Mucosa of rectum (tissue), 2 donors: ENCODE measurements around the gene WIPI1.
A peak's percentile ranks its signal among the peaks of the same experiment; 100 is the strongest.

Experiments
- H3K27ac ChIP-seq, 2 donors: one replicate each; pipeline ENCODE4 v1.7.0; 2013; ENCODE audit warnings: inconsistent platforms in 2 of 2, low read depth in 2 of 2, low read length in 2 of 2
- H3K27me3 ChIP-seq, 2 donors: one replicate each; pipeline ENCODE4 v1.7.0; 2013; ENCODE audit warnings: low read length in 2 of 2; ENCODE audit not compliant: control insufficient read depth in 2 of 2, insufficient read depth in 2 of 2
- H3K36me3 ChIP-seq, 2 donors: one replicate each; pipeline ENCODE4 v1.7.0; 2013; ENCODE audit warnings: low read length in 2 of 2; ENCODE audit not compliant: control insufficient read depth in 2 of 2, insufficient read depth in 2 of 2
- H3K4me1 ChIP-seq, 2 donors: one replicate each; pipeline ENCODE4 v1.7.0; 2013; ENCODE audit warnings: low read length in 2 of 2, mild to moderate bottlenecking in 1 of 2; ENCODE audit not compliant: control insufficient read depth in 2 of 2, insufficient read depth in 2 of 2
- H3K4me3 ChIP-seq, 2 donors: one replicate each; pipeline ENCODE4 v1.7.0; 2013; ENCODE audit warnings: low read length in 2 of 2
- H3K9ac ChIP-seq, 2 donors: one replicate each; pipeline ENCODE4 v1.7.0; 2013; ENCODE audit warnings: low read length in 2 of 2, low read depth in 1 of 2, mild to moderate bottlenecking in 1 of 2
- H3K9me3 ChIP-seq, 2 donors: one replicate each; pipeline ENCODE4 v1.7.0; 2013; ENCODE audit warnings: low read length in 2 of 2; ENCODE audit not compliant: control insufficient read depth in 2 of 2
- donor health status: healthy.
- donor health status: Normal muscosa, but diverticular disease.

The WIPI1 gene

DNA sequence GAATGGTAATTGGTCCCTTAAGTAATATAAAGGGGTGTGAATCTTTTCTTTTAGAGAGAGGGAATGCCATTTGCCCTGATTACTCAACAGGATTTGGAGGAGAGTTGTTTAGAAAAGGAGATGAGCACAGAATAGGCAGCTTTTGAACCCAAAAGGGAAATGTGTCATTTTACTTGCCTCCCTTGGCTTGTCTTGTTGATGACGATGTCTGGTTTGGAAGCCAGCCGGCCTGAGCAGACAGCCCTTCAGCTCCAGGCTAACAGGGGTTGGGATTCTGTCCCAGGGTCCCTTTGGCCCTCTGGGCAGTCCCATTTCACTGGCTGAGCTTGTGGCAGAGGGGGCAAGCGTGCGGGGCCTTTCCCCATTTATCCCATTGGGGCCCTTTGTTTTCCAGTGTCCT, 32.6 kb upstream of the WIPI1 start:
- H3K27me3 ChIP-seq, result no peaks in the 10 kb centered on the region
- peaks cover 13 to 23% of the 10 kb centered on the region in 2 donors for H3K4me1 ChIP-seq
- H3K36me3 ChIP-seq, result no peaks in the 10 kb centered on the region
- no peak overlapping the region for H3K27ac ChIP-seq
- no peaks in the 10 kb centered on the region for H3K9me3 ChIP-seq
- H3K4me3 ChIP-seq, result no peak overlapping the region
- H3K9ac ChIP-seq, result no peak overlapping the region

DNA sequence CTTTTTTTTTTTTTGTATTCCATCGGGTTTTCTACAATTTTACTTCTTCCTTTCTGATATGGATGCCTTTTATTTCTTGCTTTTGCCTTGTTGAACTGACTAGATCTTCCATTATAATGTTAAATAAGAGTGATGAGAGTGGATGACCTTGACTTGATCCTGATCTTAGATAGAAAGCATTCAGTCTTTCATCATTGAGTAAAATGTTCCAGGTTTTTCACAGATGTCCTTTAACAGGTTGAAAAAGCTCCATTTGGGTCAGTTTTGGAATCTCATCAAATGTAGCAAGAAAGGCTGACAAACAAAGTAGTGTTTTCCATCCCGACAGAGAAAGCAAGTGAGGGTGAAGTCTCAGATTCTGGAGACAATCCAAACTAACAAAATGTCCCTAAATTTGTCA, 27.2 kb upstream of the WIPI1 start:
- Histone ChIP-seq H3K36me3 (no peaks in the 10 kb centered on the region), H3K9me3 (no peaks in the 10 kb centered on the region), H3K27me3 (no peaks in the 10 kb centered on the region), H3K4me1 (peaks cover 0 to 5% of the 10 kb centered on the region in 2 donors), H3K27ac (no peak overlapping the region), H3K4me3 (no peak overlapping the region), H3K9ac (no peak overlapping the region)

DNA sequence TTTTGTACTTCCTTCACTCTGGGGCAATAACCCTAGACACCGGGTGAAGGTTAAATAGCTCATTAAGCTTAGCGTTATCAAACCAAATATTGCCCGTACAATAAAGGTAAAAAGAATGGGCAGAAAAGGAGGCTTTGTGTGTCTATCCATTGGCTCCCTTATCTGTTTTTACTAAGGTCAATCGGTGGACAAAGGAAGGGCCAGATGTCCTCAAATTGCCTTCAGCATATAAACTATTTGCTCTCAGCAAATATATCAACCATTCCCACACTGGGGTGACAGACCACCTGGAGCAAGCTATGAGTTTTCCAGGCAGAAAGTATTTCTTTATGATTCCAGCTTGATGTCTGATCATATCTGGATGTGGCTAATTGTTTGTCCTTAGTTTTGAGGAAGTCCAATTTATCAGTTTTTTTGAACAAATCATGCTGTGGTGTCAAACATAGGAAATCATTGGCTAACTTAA, 25.3 kb upstream of the WIPI1 start:
- no peak overlapping the region for H3K9ac ChIP-seq
- no peaks in the 10 kb centered on the region for H3K4me1 ChIP-seq
- no peaks in the 10 kb centered on the region for H3K36me3 ChIP-seq
- no peak overlapping the region for H3K4me3 ChIP-seq
- no peaks in the 10 kb centered on the region for H3K27me3 ChIP-seq
- no peak overlapping the region for H3K27ac ChIP-seq
- no peaks in the 10 kb centered on the region for H3K9me3 ChIP-seq

DNA sequence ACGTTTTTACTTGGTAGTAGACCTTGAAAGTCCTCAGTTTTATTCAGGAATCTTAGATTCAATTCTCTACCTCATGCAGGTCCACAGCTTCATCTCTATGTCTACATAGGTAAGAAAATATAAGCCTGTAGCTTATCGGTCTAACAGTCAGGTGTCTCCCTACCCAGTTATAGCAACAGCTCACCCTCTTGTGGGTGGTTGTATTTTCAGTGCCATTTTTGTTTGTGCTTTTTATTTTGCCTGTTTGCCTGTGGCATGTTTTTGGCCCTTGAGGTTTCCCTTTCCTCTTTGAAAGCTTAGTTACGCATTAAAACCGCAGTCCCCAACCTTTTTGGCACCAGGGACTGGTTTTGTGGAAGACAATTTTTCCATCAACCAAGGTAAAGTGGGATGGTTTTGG, 23.6 kb upstream of the WIPI1 start:
- H3K9ac ChIP-seq, result no peak overlapping the region
- no peaks in the 10 kb centered on the region for H3K36me3 ChIP-seq
- H3K9me3 ChIP-seq, result no peaks in the 10 kb centered on the region
- H3K4me1 ChIP-seq, result no peaks in the 10 kb centered on the region
- H3K27me3 ChIP-seq, result no peaks in the 10 kb centered on the region
- no peak overlapping the region for H3K4me3 ChIP-seq
- no peak overlapping the region for H3K27ac ChIP-seq

DNA sequence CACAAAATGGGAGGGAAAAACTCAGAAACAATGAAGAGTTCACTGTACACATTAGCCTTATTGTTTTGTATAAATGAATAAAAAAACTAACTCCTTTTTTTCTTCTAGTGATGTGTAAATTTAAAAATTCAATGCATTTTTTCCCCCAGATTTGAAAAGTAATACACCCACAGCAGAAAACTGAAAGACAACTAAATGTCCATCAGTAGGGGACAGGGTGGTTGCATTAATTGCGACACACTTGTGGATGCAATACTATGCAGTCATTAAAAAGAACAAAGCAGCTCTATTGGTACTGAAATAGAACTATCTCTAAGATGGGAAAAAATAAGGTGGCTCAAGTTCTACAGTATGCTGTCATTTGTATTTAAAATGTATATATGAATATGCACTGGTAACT, 13.7 kb upstream of the WIPI1 start:
- H3K4me3 ChIP-seq, result no peak overlapping the region
- H3K9ac ChIP-seq, result no peak overlapping the region
- no peaks in the 10 kb centered on the region for H3K4me1 ChIP-seq
- H3K36me3 ChIP-seq, result no peaks in the 10 kb centered on the region
- no peak overlapping the region for H3K27ac ChIP-seq
- H3K27me3 ChIP-seq, result no peaks in the 10 kb centered on the region
- H3K9me3 ChIP-seq, result no peaks in the 10 kb centered on the region

DNA sequence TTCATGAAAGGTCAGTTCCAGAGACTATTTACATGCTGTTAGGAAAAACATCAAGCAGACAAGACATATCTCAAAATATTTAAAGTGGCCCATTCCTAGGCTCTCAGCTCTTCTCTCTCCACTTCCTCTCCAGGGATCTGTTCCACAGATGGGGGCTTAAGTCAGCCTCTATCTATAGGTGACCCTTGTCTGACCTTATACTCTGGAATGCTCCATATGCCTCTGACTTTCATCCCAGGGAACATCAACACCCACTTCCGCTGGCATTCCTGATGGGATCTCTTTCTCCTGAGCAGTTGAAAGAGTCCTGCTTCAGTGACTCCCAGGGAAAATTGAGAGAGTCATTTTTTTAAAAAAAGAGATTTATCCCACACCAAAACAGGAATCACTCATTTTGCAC, 11.5 kb upstream of the WIPI1 start:
- H3K27me3 ChIP-seq, result no peaks in the 10 kb centered on the region
- H3K4me1 ChIP-seq, result no peaks in the 10 kb centered on the region
- H3K9ac ChIP-seq, result no peak overlapping the region
- H3K9me3 ChIP-seq, result no peaks in the 10 kb centered on the region
- no peak overlapping the region for H3K4me3 ChIP-seq
- no peaks in the 10 kb centered on the region for H3K36me3 ChIP-seq
- no peak overlapping the region for H3K27ac ChIP-seq

DNA sequence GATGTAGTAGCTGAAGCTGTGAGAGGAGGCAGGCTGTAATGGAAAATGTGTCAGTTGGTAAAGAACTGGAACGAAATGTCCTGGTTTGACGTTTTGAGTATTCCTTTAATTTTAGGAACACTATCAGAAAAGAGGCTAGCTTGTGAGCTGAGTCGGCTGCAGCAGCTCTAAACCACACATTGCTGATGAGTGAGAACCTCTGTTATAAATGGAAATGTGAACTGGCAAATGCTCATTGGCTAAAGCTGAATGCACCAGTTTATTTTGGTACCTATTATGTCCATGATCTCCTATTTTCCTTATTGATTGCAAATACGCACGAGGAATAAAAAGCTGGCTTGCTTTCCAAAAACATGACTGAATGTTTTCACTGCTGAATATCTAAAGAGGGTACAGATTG, 11.0 kb upstream of the WIPI1 start:
- H3K4me1 ChIP-seq, result no peaks in the 10 kb centered on the region
- no peaks in the 10 kb centered on the region for H3K9me3 ChIP-seq
- H3K4me3 ChIP-seq, result no peak overlapping the region
- no peaks in the 10 kb centered on the region for H3K36me3 ChIP-seq
- H3K27ac ChIP-seq, result no peak overlapping the region
- H3K27me3 ChIP-seq, result no peaks in the 10 kb centered on the region
- H3K9ac ChIP-seq, result no peak overlapping the region

DNA sequence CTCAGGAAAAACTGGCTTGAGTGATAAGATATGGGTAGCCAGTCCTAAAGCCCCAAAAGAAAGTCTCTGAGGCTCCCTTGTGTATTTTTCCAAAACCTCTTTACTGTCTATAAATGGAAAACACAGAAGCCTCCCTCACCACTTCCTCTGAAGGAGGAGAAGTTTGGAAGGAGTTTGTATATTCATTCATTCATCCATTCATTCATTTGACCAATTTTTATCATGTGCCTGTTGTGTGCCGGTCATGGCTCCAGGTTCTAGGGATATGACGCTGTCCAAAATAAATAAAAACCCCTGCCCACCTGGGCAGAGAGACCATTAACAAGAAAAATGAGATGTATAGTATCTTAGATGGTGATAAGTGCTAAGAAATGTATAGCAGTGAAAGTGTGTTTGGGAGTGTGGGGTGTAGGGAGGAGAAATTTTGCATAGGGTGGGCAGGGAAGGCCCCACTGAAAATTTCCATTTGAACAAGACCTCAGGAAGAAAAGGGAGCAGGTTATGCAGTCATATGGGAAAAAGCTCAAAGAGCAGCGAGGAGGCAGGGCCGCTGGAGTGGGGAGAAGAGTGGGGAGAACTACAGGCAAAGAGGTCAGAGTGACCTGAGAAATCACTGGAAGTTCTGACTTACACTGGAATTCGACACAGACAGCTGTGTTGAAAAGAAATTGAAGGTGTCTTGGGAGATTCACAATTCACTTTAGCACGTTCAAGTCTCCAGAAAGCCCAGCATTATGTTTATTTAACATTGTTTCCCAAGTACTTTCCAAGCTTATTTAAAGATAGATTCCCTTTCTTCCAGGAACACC, 6.1 kb upstream of the WIPI1 start:
- Histone ChIP-seq H3K9me3 (no peaks in the 10 kb centered on the region), H3K4me1 (peaks cover 9 to 13% of the 10 kb centered on the region in 2 donors), H3K36me3 (no peaks in the 10 kb centered on the region), H3K27me3 (no peaks in the 10 kb centered on the region), H3K9ac (no peak overlapping the region), H3K27ac (no peak overlapping the region), H3K4me3 (no peak overlapping the region)

DNA sequence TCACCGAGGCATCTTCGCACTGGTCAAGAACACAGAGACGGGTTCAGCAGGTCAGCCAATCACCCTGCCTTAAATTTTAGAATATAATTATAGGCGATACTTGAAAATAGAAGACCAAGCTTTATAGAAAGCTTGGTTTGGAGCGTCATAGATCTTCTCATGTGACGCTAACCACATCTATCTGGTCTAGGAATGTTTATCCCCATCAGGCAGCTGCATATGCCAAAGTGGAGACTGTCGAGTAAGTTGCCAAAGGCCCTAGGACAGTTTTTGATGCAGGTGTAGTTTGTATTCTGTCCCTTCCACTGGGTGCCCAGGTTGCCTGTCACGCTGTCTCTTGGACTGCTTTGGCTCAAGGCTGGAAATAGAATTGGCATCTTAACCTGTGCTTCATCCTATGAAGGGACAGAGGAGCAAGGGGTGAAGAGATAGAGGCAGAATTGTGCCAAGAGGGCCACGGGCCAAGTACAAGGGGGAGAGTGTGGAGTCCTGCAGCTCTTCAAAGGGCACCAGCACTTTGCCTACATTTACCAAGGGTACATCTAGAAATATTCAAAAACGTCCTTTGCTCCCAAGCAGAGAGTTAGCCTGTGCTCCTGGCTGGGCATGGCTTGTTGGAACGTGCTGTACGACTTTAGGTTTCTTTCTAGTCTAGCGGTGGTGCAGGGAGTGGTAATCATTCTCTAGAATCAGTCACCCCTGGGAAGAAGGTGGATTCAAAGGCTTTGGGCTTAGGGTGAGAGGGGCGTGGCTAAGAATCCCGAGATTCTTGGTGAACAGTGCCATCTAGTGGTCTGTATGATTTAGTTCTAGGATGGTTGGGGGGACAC, 5.3 kb upstream of the WIPI1 start:
- Histone ChIP-seq H3K27me3 (no peaks in the 10 kb centered on the region), H3K4me3 (no peak overlapping the region), H3K36me3 (no peaks in the 10 kb centered on the region), H3K4me1 (peaks cover 14 to 18% of the 10 kb centered on the region in 2 donors), H3K9me3 (no peaks in the 10 kb centered on the region), H3K27ac (no peak overlapping the region), H3K9ac (no peak overlapping the region)

DNA sequence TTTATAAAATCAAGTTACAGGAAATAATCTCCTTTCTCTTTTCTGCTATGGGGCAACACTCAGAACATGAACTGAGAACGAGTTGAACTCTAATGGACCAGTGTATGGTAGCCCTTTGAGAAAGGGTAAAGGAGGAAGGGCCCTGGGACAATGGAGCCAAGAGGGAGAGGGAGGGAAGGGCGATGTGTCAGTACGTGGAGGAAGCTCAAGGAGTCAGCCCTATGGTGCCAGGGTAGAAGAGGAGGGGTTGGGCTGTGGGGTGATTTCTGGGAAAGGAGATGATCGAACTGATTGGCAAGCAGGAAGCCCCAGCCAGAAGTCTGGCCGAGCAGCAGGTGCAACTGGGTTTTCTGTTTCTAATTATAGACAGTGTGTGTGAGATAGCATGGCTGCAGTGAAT, 4.3 kb upstream of the WIPI1 start:
- Histone ChIP-seq H3K4me1 (peaks cover 14 to 20% of the 10 kb centered on the region in 2 donors), H3K27ac (peak overlapping the region in 1 of 2 donors; percentile 52)

More for the DNA sequence above, 4.3 kb upstream of the WIPI1 start:
- no peak overlapping the region for H3K4me3 ChIP-seq
- no peaks in the 10 kb centered on the region for H3K9me3 ChIP-seq
- no peak overlapping the region for H3K9ac ChIP-seq
- H3K36me3 ChIP-seq, result no peaks in the 10 kb centered on the region
- H3K27me3 ChIP-seq, result no peaks in the 10 kb centered on the region
